Neural cell (in vitro differentiated cells): ENCODE measurements around the gene TNFAIP1. TPM values are rescaled to one million over a fixed set of nuclear protein-coding genes. Genes with fewer than 3 reads are reported as not detected.

Source experiments
- H2AFZ ChIP-seq: fragments of 200-600, 300-800 bp; sonication (generic), shearing (Covaris generic); 2 replicates; pipeline ENCODE4 v1.6.0; 2014; ENCODE audit warnings: low read depth, mild to moderate bottlenecking, antibody characterized with exemption, low read length, moderate library complexity
- H3F3A ChIP-seq: fragments of 200-600 bp; shearing (Covaris generic); 2 replicates; pipeline ENCODE4 v1.6.1; 2016; ENCODE audit warnings: mild to moderate bottlenecking, moderate library complexity, mixed read lengths, antibody characterized with exemption, low read length; ENCODE audit not compliant: insufficient read depth, poor library complexity, severe bottlenecking
- H3K27ac ChIP-seq: fragments of 200-600, 300-800 bp; sonication (generic), shearing (Covaris generic); 2 replicates; pipeline ENCODE4 v1.5.1; 2014; ENCODE audit warnings: mild to moderate bottlenecking, low read length, moderate library complexity
- H3K27me3 ChIP-seq: fragments of 300-800, 200-600 bp; sonication (generic), shearing (Covaris generic); 2 replicates; pipeline ENCODE4 v1.6.0; 2014; ENCODE audit warnings: mild to moderate bottlenecking, low read depth, low read length, moderate library complexity; ENCODE audit not compliant: insufficient read depth
- H3K36me3 ChIP-seq: fragments of 300-800, 200-600 bp; sonication (generic), shearing (Covaris generic); 2 replicates; pipeline ENCODE4 v1.5.1; 2014; ENCODE audit warnings: mild to moderate bottlenecking, antibody characterized with exemption, low read length, moderate library complexity; ENCODE audit not compliant: insufficient read depth
- H3K4me2 ChIP-seq: fragments of 300-800, 200-600 bp; sonication (generic), shearing (Covaris generic); 2 replicates; pipeline ENCODE4 v1.6.0; 2014; ENCODE audit warnings: mild to moderate bottlenecking, low read length
- H3K4me3 ChIP-seq: fragments of 300-800, 200-600 bp; sonication (generic), shearing (Covaris generic); 2 replicates; pipeline ENCODE4 v1.5.1; 2014; ENCODE audit warnings: mild to moderate bottlenecking, low read length, moderate library complexity
- H3K79me2 ChIP-seq: fragments of 200-600 bp; shearing (Covaris generic); replicated peaks from 2 replicates; pipeline ENCODE4 v1.6.0; 2014; ENCODE audit warnings: mild to moderate bottlenecking, low read length, moderate library complexity; ENCODE audit not compliant: insufficient read depth
- H3K9ac ChIP-seq: fragments of 300-800, 200-600 bp; sonication (generic), shearing (Covaris generic); 2 replicates; pipeline ENCODE4 v1.6.1; 2016; ENCODE audit warnings: mild to moderate bottlenecking, low read length, mixed read lengths
- H3K9me2 ChIP-seq: fragments of 200-600 bp; shearing (Covaris generic); 2 replicates; pipeline ENCODE4 v1.6.1; 2016; ENCODE audit warnings: mild to moderate bottlenecking, low read length, mixed read lengths; ENCODE audit not compliant: insufficient read depth
- H3K9me3 ChIP-seq: fragments of 200-600, 300-800 bp; sonication (generic), shearing (Covaris generic); 2 replicates; pipeline ENCODE4 v1.6.1; 2016; ENCODE audit warnings: mild to moderate bottlenecking, mixed run types, low read length, moderate library complexity, mixed read lengths
- H4K20me1 ChIP-seq: fragments of 200-600 bp; shearing (Covaris generic); 2 replicates; pipeline ENCODE4 v1.6.1; 2016; ENCODE audit warnings: mild to moderate bottlenecking, mixed run types; ENCODE audit not compliant: insufficient read depth
- CTCF ChIP-seq: fragments of 450-650 bp; IDR thresholded peaks from 2 replicates; pipeline ENCODE4 v1.5.1; 2014; ENCODE audit warnings: antibody characterized with exemption, mild to moderate bottlenecking, moderate library complexity; ENCODE audit not compliant: poor library complexity, severe bottlenecking
- EP300 ChIP-seq: fragments of 450-650 bp; conservative IDR thresholded peaks from 2 replicates; pipeline ENCODE4 v1.6.1; 2014; ENCODE audit warnings: antibody characterized with exemption, mild to moderate bottlenecking, moderate library complexity; ENCODE audit not compliant: poor library complexity, severe bottlenecking
- EZH2 ChIP-seq: fragments of 200-600, 300-800 bp; shearing (Covaris generic), sonication (generic); IDR thresholded peaks from 2 replicates; pipeline ENCODE4 v1.6.1; 2014; ENCODE audit warnings: antibody characterized with exemption, low read length, borderline replicate concordance, mild to moderate bottlenecking; ENCODE audit not compliant: insufficient read depth, poor library complexity, severe bottlenecking
- MXI1 ChIP-seq: fragments of 450-650 bp; conservative IDR thresholded peaks from 2 replicates; pipeline ENCODE4 v1.6.1; 2014; ENCODE audit warnings: antibody characterized with exemption, mild to moderate bottlenecking; ENCODE audit not compliant: poor library complexity, severe bottlenecking
- POLR2AphosphoS5 ChIP-seq: IDR thresholded peaks from 2 replicates; pipeline ENCODE4 v1.6.1; 2012
- RAD21 ChIP-seq: fragments of 450-650 bp; conservative IDR thresholded peaks from 2 replicates; pipeline ENCODE4 v1.6.1; 2014; ENCODE audit warnings: antibody characterized with exemption, mild to moderate bottlenecking, moderate library complexity
- REST ChIP-seq: IDR thresholded peaks from 2 replicates; pipeline ENCODE4 v1.6.1; 2012; ENCODE audit warnings: borderline replicate concordance
- SMC3 ChIP-seq: fragments of 450-650 bp; conservative IDR thresholded peaks from 2 replicates; pipeline ENCODE4 v1.6.1; 2014; ENCODE audit warnings: antibody characterized with exemption, mild to moderate bottlenecking, moderate library complexity; ENCODE audit not compliant: poor library complexity
- TAF1 ChIP-seq: IDR thresholded peaks from 2 replicates; pipeline ENCODE4 v1.6.1; 2012; ENCODE audit warnings: low read depth
- polyA plus RNA-seq: library from polyadenylated mRNA; depleted of rRNA; stranded (reverse); fragments of >200 nt; gene quantifications from 2 replicates; pipeline ENCODE4 v1.2.3, GENCODE V29; 2014

TNFAIP1 gene
- polyA plus RNA-seq, 1 donor from 2014 or later: 40.8 TPM

GRCh38 chr17:28365487-28365886 lies 29.9 kb downstream of the TNFAIP1 start:
- Histone ChIP-seq H2AFZ (no peak overlapping the region), H3K9me2 (no peaks in the 10 kb centered on the region), H3K27ac (no peak overlapping the region), H3K9me3 (no peaks in the 10 kb centered on the region), H3K79me2 (no peaks in the 10 kb centered on the region), H3K27me3 (no peaks in the 10 kb centered on the region), H3F3A (no peaks in the 10 kb centered on the region), H3K4me2 (no peak overlapping the region), H3K36me3 (no peaks in the 10 kb centered on the region), H3K4me3 (no peak overlapping the region), H3K9ac (no peak overlapping the region), H4K20me1 (no peaks in the 10 kb centered on the region)
- TF ChIP-seq MXI1 (no peak), POLR2AphosphoS5 (no peak), RAD21 (no peak), CTCF (no peak), EZH2 (no peak), REST (no peak), SMC3 (no peak), EP300 (no peak), TAF1 (no peak)

- Histone ChIP-seq H3K27ac (no peak overlapping the region), H3K9me2 (no peaks in the 10 kb centered on the region), H2AFZ (no peak overlapping the region), H3K79me2 (no peaks in the 10 kb centered on the region), H3K36me3 (no peaks in the 10 kb centered on the region), H3K9me3 (no peaks in the 10 kb centered on the region), H3F3A (no peaks in the 10 kb centered on the region), H3K9ac (no peak overlapping the region), H3K4me3 (no peak overlapping the region), H3K4me2 (no peak overlapping the region), H3K27me3 (no peaks in the 10 kb centered on the region), H4K20me1 (no peaks in the 10 kb centered on the region)
- TF ChIP-seq CTCF (no peak), EZH2 (no peak), EP300 (no peak), MXI1 (no peak), SMC3 (no peak), POLR2AphosphoS5 (no peak), RAD21 (no peak)
Observed at GRCh38 chr17:28366605-28367004, 31.0 kb downstream of the TNFAIP1 start.
